Measurements from ENCODE around the gene LASP1. TPM values are rescaled to one million over a fixed set of nuclear protein-coding genes. Genes with fewer than 3 reads are reported as not detected.

Gene LASP1
- total RNA-seq, 1 experiment from 2014 or later: 77.6 TPM

- DNase-seq (ENCODE audit: extremely low read depth, low read depth): peak; percentile 86
These were observed 887 bp upstream of the LASP1 start for GRCh38 chr17:38868817-38869525.

GRCh38 chr17:38870259-38871165 lies 654 bp downstream of the LASP1 start:
- DNase-seq (ENCODE audit: extremely low read depth, low read depth): no peak

GRCh38 chr17:38871247-38872015 lies 1.6 kb downstream of the LASP1 start:
- peak; percentile 80 for DNase-seq (ENCODE audit: extremely low read depth, low read depth)

GRCh38 chr17:38872027-38872511 lies 2.2 kb downstream of the LASP1 start:
- DNase-seq (ENCODE audit: extremely low read depth, low read depth): no peak

GRCh38 chr17:38872671-38873385 lies 3.0 kb downstream of the LASP1 start:
- no peak for DNase-seq (ENCODE audit: extremely low read depth, low read depth)

GRCh38 chr17:38873640-38874380 lies 4.0 kb downstream of the LASP1 start:
- DNase-seq (ENCODE audit: extremely low read depth, low read depth): no peak

- no peak for DNase-seq (ENCODE audit: extremely low read depth, low read depth)
These were observed 4.9 kb downstream of the LASP1 start for GRCh38 chr17:38874505-38875400.

- DNase-seq (ENCODE audit: extremely low read depth, low read depth): no peak
These were observed 5.7 kb downstream of the LASP1 start for GRCh38 chr17:38875477-38876075.

GRCh38 chr17:38877130-38877851 lies 7.4 kb downstream of the LASP1 start:
- DNase-seq (ENCODE audit: extremely low read depth, low read depth): no peak

GRCh38 chr17:38879878-38880665 lies 10.2 kb downstream of the LASP1 start:
- peak; percentile 53 for DNase-seq (ENCODE audit: extremely low read depth, low read depth)

- no peak for DNase-seq (ENCODE audit: extremely low read depth, low read depth)
These were observed 11.8 kb downstream of the LASP1 start for GRCh38 chr17:38881600-38882191.

- no peak for DNase-seq (ENCODE audit: extremely low read depth, low read depth)
These were observed 13.0 kb downstream of the LASP1 start for GRCh38 chr17:38882870-38883269.

- DNase-seq (ENCODE audit: extremely low read depth, low read depth): no peak
These were observed 14.0 kb downstream of the LASP1 start for GRCh38 chr17:38883592-38884526.

- DNase-seq (ENCODE audit: extremely low read depth, low read depth): no peak
These were observed 15.3 kb downstream of the LASP1 start for GRCh38 chr17:38885044-38885727.
